Dermis microvascular lymphatic vessel endothelial cell (primary cell): ENCODE results near the gene TBC1D3E. TPM values are rescaled to one million over a fixed set of nuclear protein-coding genes. Genes with fewer than 3 reads are reported as not detected.
"Not testable (repeated sequence)": the region's sequence is repeated elsewhere in the genome, so short reads cannot be mapped to it uniquely, and the experiment has no call there.

Experiments used
- DNase-seq, 2 donors: peaks; one replicate each; pipeline versions ENCODE4 v3.0.0 to v3.0.0-alpha.2; 2010; ENCODE audit warnings: low read depth in 2 of 2
- total RNA-seq: library from RNA; depleted of rRNA; stranded (reverse); fragments of >200 nt; gene quantifications from 2 replicates; pipeline ENCODE4 v1.2.1, GENCODE V29; 2014

TBC1D3E gene
- not detected in 2 replicates for total RNA-seq

DNA sequence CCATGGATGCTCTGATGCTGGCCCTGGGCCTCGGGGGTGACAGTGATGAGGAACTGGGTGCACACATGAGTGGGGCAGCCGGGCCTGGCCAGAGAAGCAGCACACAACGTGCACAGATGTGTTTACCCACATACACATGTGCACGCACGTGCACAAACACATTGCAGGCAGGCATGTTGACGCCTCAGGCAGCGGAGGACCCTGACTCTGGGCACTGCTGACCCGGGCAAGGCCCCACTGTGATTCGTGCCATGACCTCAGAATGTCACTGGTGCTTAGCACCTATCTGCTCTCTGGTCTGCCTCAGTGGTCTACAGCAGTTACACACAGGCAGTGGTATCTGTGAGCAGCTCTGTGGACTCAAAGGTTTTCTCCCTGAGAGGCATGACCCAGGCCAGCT lies at the start of gene TBC1D3E:
TSS of gene TBC1D3E (plus strand) at position 301 of the 400 bp plus-strand sequence. CDS start 1,545 bp downstream, outside the sequence.
- not testable (repeated sequence) for DNase-seq

DNA sequence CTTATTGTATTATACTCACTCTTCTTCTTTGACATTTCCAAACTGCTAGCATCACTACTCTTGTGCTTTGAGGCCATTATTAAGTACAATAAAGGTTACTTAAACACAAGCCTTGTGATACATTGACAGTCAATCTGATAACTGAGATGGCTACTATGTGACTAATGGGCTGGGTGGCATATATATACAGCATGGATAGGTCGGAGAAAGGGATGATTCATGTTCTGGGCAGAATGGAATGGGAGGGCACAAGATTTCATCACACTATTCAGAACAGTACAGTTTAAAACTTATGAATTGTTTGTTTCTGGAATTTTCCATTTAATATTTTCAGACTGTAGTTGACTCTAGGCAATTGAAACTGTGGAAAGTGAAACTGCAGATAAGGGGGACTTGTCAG lies 40.4 kb upstream of the TBC1D3E start:
- not testable (repeated sequence) for DNase-seq

DNA sequence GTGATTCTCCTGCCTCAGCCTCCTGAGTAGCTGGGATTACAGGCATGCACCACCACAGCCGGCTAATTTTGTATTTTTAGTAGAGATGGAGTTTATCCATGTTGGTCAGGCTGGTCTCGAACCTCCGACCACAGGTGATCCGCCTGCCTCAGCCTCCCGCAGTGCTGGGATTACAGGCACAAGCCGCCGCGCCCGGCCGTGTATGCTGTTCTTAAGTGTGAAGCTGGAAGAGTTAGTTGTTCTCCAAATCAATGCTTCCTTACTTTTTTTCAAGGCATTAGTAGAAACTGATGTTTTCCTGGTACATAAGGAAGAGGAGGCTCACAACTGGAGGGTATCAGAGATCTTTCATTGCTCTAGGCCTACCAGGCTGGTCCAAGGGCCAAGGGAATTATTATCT lies 39.6 kb upstream of the TBC1D3E start:
- DNase-seq, result not testable (repeated sequence)

DNA sequence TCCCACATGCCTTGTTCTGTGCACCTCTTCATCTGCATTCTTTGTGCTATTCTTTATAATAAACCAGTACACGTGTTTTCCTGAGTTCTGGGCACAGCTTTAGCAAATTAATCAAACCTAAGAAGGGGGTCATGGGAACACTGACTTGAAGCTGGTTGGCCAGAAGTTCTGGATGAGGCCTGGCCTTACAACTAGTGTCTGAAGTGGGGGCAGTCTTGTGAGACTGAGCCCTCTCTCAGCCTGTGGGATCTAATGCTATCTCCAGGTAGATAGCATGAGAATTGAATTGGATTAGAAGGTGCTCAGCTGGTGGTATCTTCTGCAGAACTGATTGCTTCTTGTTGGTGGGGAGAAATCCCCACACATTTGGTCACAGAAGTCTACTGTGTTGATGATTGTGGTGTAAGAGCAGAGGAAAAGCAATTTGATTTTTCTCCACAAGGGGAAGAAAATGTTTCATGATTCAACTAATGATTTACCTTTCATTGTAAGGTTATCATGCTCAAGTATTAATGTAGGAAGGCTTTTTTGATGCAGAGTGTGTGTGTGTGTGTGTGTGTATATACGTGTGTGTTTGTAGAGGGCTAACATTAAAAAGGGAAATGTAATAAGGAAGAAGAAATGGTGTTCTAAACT lies 33.6 kb upstream of the TBC1D3E start:
- DNase-seq, result not testable (repeated sequence)

DNA sequence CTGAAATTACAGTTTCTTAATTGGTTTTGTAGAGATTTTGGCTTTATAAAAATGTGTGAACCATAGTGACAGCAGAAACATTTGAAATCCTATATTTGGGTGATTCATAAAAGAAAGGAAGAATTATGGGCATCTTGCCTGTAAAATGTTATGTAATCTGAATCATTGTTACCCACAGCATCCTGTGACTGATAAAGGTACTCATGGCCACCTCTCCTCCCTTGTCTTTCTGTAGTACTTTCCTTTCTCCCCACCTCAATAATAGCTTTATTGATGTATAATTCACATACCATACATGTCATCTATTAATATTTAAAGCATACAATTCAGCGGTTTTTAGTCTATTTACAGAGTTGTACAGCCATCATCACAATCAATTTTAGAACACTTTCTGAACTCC lies 28.5 kb upstream of the TBC1D3E start:
- DNase-seq, result not testable (repeated sequence)

DNA sequence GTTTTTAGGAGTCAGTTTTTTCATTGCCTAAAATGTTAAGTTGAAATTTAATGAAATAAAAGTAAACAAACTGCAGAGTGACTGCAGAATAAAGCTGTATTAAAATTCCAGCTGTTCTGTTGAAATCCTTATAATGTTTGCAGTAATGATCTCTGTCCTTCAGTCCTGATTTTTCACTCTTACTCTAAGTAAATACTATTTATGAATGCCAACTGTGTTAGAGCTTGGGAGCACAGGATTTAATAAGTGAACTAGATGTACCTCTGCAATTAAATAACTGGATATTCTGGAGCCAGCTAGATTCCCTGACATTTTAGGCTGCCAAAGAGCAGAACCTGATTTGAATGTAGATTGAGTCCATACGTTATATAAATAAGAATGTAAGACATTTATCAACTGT lies 7.9 kb upstream of the TBC1D3E start:
- DNase-seq, result not testable (repeated sequence)

DNA sequence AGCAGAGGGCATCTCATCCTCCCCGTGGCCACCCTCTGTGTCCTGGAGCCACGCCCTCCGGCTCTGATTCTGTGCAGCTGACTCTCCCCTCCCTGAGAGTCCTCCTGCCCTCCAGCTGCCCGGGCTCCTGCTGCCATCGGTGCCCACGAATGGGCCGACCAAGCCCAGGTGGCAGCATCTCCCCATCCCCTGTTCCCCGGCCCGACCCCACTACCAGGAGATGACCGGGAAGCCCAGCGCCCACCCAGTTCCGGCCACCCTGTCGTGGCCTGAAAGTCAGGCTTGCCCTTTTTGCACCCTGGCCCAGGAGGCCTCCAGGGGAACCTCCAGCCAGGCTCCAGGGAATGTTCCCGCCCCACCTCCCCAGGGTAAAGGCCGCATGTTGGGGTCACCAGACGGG lies 7.1 kb downstream of the TBC1D3E start:
- DNase-seq, result not testable (repeated sequence)

Other genes with a start within 250 kb of the TBC1D3E start
- gene TBC1D3K, start 203.5 kb upstream of the TBC1D3E start, total RNA-seq, result not detected in 2 replicates
- 1.2 and 3.7 TPM in 2 replicates for gene TBC1D3L, start 138.9 kb upstream of the TBC1D3E start, total RNA-seq
- 0.13 TPM in 1 of 2 replicates, not detected in the other for gene TBC1D3D, start 124.0 kb upstream of the TBC1D3E start, total RNA-seq
- not detected in 2 replicates for gene TBC1D3C, start 59.3 kb upstream of the TBC1D3E start, total RNA-seq
- gene TBC1D3, start 64.6 kb downstream of the TBC1D3E start, total RNA-seq, result not detected in 2 replicates
- gene MRPL45, start 169.2 kb downstream of the TBC1D3E start, total RNA-seq, result 29.7 and 29.9 TPM in 2 replicates
- not detected in 2 replicates for gene GPR179, start 216.0 kb downstream of the TBC1D3E start, total RNA-seq
- 5.5 and 7.7 TPM in 2 replicates for gene SOCS7, start 223.9 kb downstream of the TBC1D3E start, total RNA-seq